Measurements from ENCODE around the gene EFTUD2. TPM values are rescaled to one million over a fixed set of nuclear protein-coding genes. Genes with fewer than 3 reads are reported as not detected.

Gene EFTUD2
- total RNA-seq, 6 experiments from 2014 or later, result 117 to 129 (median 122) TPM

- no peak for TF ChIP-seq CTCF (IDR thresholded peaks at IDR 0.05)
- Mint-ChIP-seq H3K27me3 (ENCODE audit: insufficient read depth) (no peaks in the 10 kb centered on the region), H3K4me1 (ENCODE audit: low read depth) (peaks cover 45% of the 10 kb centered on the region), H3K27ac (peak overlapping the region; percentile 29), H3K36me3 (ENCODE audit: low read depth) (peaks cover 16% of the 10 kb centered on the region), H3K9me3 (no peaks in the 10 kb centered on the region), H3K4me3 (no peak overlapping the region)
- no peak for DNase-seq
Measured at GRCh38 chr17:44808156-44808555, 91.1 kb downstream of the EFTUD2 start.

GRCh38 chr17:44807817-44808155, 91.5 kb downstream of the EFTUD2 start:
- H3K4me3 Mint-ChIP-seq, result no peak overlapping the region
- no peaks in the 10 kb centered on the region for H3K27me3 Mint-ChIP-seq (ENCODE audit: insufficient read depth)
- TF ChIP-seq CTCF (IDR thresholded peaks at IDR 0.05), result no peak
- H3K4me1 Mint-ChIP-seq (ENCODE audit: low read depth), result peaks cover 41% of the 10 kb centered on the region
- H3K27ac Mint-ChIP-seq, result peak overlapping the region; percentile 7; the same call in 1 of the 2 replicates
- peaks cover 16% of the 10 kb centered on the region for H3K36me3 Mint-ChIP-seq (ENCODE audit: low read depth)
- no peak for DNase-seq
- no peaks in the 10 kb centered on the region for H3K9me3 Mint-ChIP-seq

- Mint-ChIP-seq H3K9me3 (no peaks in the 10 kb centered on the region), H3K36me3 (ENCODE audit: low read depth) (peaks cover 17% of the 10 kb centered on the region), H3K27me3 (ENCODE audit: insufficient read depth) (no peaks in the 10 kb centered on the region), H3K27ac (peak overlapping the region; percentile 7; the same call in 1 of the 2 replicates), H3K4me1 (ENCODE audit: low read depth) (peaks cover 36% of the 10 kb centered on the region), H3K4me3 (no peak overlapping the region; the same call in 1 of the 2 replicates)
- DNase-seq, result no peak
- no peak for TF ChIP-seq CTCF (IDR thresholded peaks at IDR 0.05)
Measured at GRCh38 chr17:44807093-44807816, 92.0 kb downstream of the EFTUD2 start.

- Mint-ChIP-seq H3K4me1 (ENCODE audit: low read depth) (peaks cover 41% of the 10 kb centered on the region), H3K36me3 (ENCODE audit: low read depth) (peaks cover 30% of the 10 kb centered on the region), H3K4me3 (no peak overlapping the region), H3K27ac (no peak overlapping the region), H3K9me3 (no peaks in the 10 kb centered on the region), H3K27me3 (ENCODE audit: insufficient read depth) (no peaks in the 10 kb centered on the region; the same call in 1 of the 2 replicates)
- no peak for DNase-seq
- TF ChIP-seq CTCF (IDR thresholded peaks at IDR 0.05), result no peak
Measured at GRCh38 chr17:44804302-44805089, 94.7 kb downstream of the EFTUD2 start.

- Mint-ChIP-seq H3K36me3 (ENCODE audit: low read depth) (peaks cover 37% of the 10 kb centered on the region), H3K9me3 (no peaks in the 10 kb centered on the region), H3K4me3 (no peak overlapping the region), H3K27ac (no peak overlapping the region), H3K27me3 (ENCODE audit: insufficient read depth) (peaks cover 2% of the 10 kb centered on the region), H3K4me1 (ENCODE audit: low read depth) (peaks cover 35% of the 10 kb centered on the region)
- no peak for DNase-seq
- TF ChIP-seq CTCF (IDR thresholded peaks at IDR 0.05), result no peak
Measured at GRCh38 chr17:44801880-44802279, 97.4 kb downstream of the EFTUD2 start.

Small RNA genes lying within 50 kb of the gene (microRNA-seq; reads per million reads assigned to microRNA genes)
- gene MIR6783, result 3.1 reads per million

Other genes starting within 250 kb of the EFTUD2 start
- under 1 TPM in 2 of 6 experiments, not detected in 4; 0.09 to 0.14 TPM for gene MEIOC, start 243.0 kb downstream of the EFTUD2 start, total RNA-seq (2021; fragmentation: NEBNext Ultra II Directional; extraction: Animal tissue kit (Norgen Biotek cat#: 25700))
- 10 to 100 TPM; 29.4 to 33.3 (median 31.0) TPM for gene CCDC43, start 209.7 kb downstream of the EFTUD2 start, total RNA-seq (2021; fragmentation: NEBNext Ultra II Directional; extraction: Animal tissue kit (Norgen Biotek cat#: 25700))
- 10 to 100 TPM in 5 of 6 experiments, 1 to 10 TPM in 1; 5.5 to 11.9 (median 10.8) TPM for gene DBF4B, start 190.8 kb downstream of the EFTUD2 start, total RNA-seq (2021; fragmentation: NEBNext Ultra II Directional; extraction: Animal tissue kit (Norgen Biotek cat#: 25700))
- under 1 TPM; 0.14 to 0.27 (median 0.16) TPM for gene ADAM11, start 140.5 kb downstream of the EFTUD2 start, total RNA-seq (2021; fragmentation: NEBNext Ultra II Directional; extraction: Animal tissue kit (Norgen Biotek cat#: 25700))
- gene GJC1, start 69.2 kb downstream of the EFTUD2 start, total RNA-seq (2021; fragmentation: NEBNext Ultra II Directional; extraction: Animal tissue kit (Norgen Biotek cat#: 25700)), result 10 to 100 TPM; 47.3 to 71.3 (median 59.3) TPM
- gene HIGD1B, start 51.6 kb downstream of the EFTUD2 start, total RNA-seq (2021; fragmentation: NEBNext Ultra II Directional; extraction: Animal tissue kit (Norgen Biotek cat#: 25700)), result not detected
- not detected for gene GFAP, start 16.1 kb upstream of the EFTUD2 start, total RNA-seq (2021; fragmentation: NEBNext Ultra II Directional; extraction: Animal tissue kit (Norgen Biotek cat#: 25700))
- gene KIF18B, start 48.3 kb upstream of the EFTUD2 start, total RNA-seq (2021; fragmentation: NEBNext Ultra II Directional; extraction: Animal tissue kit (Norgen Biotek cat#: 25700)), result 10 to 100 TPM; 11.4 to 25.6 (median 24.1) TPM
- gene C1QL1, start 68.9 kb upstream of the EFTUD2 start, total RNA-seq (2021; fragmentation: NEBNext Ultra II Directional; extraction: Animal tissue kit (Norgen Biotek cat#: 25700)), result under 1 TPM in 5 of 6 experiments, not detected in 1; 0.19 to 0.36 (median 0.25) TPM
- 10 to 100 TPM; 34.0 to 38.9 (median 35.8) TPM for gene DCAKD, start 152.2 kb upstream of the EFTUD2 start, total RNA-seq (2021; fragmentation: NEBNext Ultra II Directional; extraction: Animal tissue kit (Norgen Biotek cat#: 25700))
- 100 to 1,000 TPM; 135 to 152 (median 142) TPM for gene NMT1, start 161.9 kb upstream of the EFTUD2 start, total RNA-seq (2021; fragmentation: NEBNext Ultra II Directional; extraction: Animal tissue kit (Norgen Biotek cat#: 25700))
- 100 to 1,000 TPM in 1 of 6 experiments, 10 to 100 TPM in 5; 77.2 to 112 (median 83.8) TPM for gene PLCD3, start 233.1 kb upstream of the EFTUD2 start, total RNA-seq (2021; fragmentation: NEBNext Ultra II Directional; extraction: Animal tissue kit (Norgen Biotek cat#: 25700))
- 1 to 10 TPM; 5.0 to 8.0 (median 6.5) TPM for gene ACBD4, start 236.2 kb upstream of the EFTUD2 start, total RNA-seq (2021; fragmentation: NEBNext Ultra II Directional; extraction: Animal tissue kit (Norgen Biotek cat#: 25700))
- gene HEXIM1, start 249.0 kb upstream of the EFTUD2 start, total RNA-seq (2021; fragmentation: NEBNext Ultra II Directional; extraction: Animal tissue kit (Norgen Biotek cat#: 25700)), result 10 to 100 TPM; 31.8 to 42.0 (median 34.5) TPM

Data from HFFc6 (cell line).